GM12878 (cell line): ENCODE measurements around the gene SAPCD2. TPM values are rescaled to one million over a fixed set of nuclear protein-coding genes. Genes with fewer than 3 reads are reported as not detected.

Experiments
- ATAC-seq: fragments of 200-7000 bp; cut with Tn5 transposase; 3 replicates; pipeline ENCODE4 v1.9.1; 2020; ENCODE audit warnings: mild to moderate bottlenecking, moderate library complexity
- BruUV-seq: library from RNA; stranded (reverse); fragments of 400-500 nt; replicated peaks from 2 replicates; lab custom pipeline; 2021; lab: Mats Ljungman, UMichigan
- CTCF ChIA-PET: fragments of 300-600 bp; sonication (Branson Sonifier 250); formaldehyde crosslinking; extraction: SDS; loops from one replicate; lab custom pipeline; 2021; ENCODE audit warnings: inconsistent platforms; lab: Yijun Ruan, JAX
- POLR2A ChIA-PET: fragments of 350-600 bp; formaldehyde crosslinking; extraction: SDS; loops from one replicate; lab custom pipeline; 2021; ENCODE audit warnings: inconsistent platforms; lab: Charles Lee
- RAD21 ChIA-PET: fragments of 300-600 bp; sonication (Branson Sonifier 250); formaldehyde crosslinking; loops from one replicate; lab custom pipeline; 2023; ENCODE audit warnings: antibody characterized with exemption; ENCODE audit not compliant: unreplicated experiment; lab: Charles Lee
- SMC1A ChIA-PET: fragments of 300-600 bp; sonication (Branson Sonifier 250); formaldehyde crosslinking; loops from one replicate; lab custom pipeline; 2023; ENCODE audit not compliant: unreplicated experiment, uncharacterized antibody; lab: Charles Lee
- DNase-seq: peaks from one replicate; pipeline ENCODE4 v3.0.0-alpha.2; 2011; ENCODE audit warnings: low read depth, low spot score
- FAIRE-seq: peaks from 3 replicates; lab custom pipeline; 2011; peaks lifted over from hg19 to GRCh38; lab: Jason Lieb, UNC
- H2AFZ ChIP-seq: 2 replicates; pipeline ENCODE4 v1.6.0; 2011; ENCODE audit warnings: low read depth, low read length, control low read depth; ENCODE audit not compliant: control insufficient read depth
- H3K27ac ChIP-seq: 2 replicates; pipeline ENCODE4 v1.5.1; 2011; ENCODE audit warnings: control low read depth; ENCODE audit not compliant: control insufficient read depth, insufficient read depth
- H3K27me3 ChIP-seq, 2 experiments: replicated peaks in 1 of 2; 2 replicates each; pipeline versions ENCODE4 v1.6.0 to v1.6.1; 2011; ENCODE audit warnings: low read length in 1 of 2; ENCODE audit not compliant: control insufficient read depth in 2 of 2, insufficient read depth in 2 of 2
- H3K36me3 ChIP-seq, 2 experiments: 2 replicates each; pipeline ENCODE4 v1.5.1; 2011; ENCODE audit warnings: low read length in 1 of 2; ENCODE audit not compliant: control insufficient read depth in 2 of 2, insufficient read depth in 2 of 2
- H3K4me1 ChIP-seq: 2 replicates; pipeline ENCODE4 v1.6.1; 2011; ENCODE audit warnings: mild to moderate bottlenecking, low read length, moderate library complexity, mixed read lengths; ENCODE audit not compliant: control insufficient read depth, insufficient read depth
- H3K4me2 ChIP-seq: 2 replicates; pipeline ENCODE4 v1.6.0; 2011; ENCODE audit warnings: control low read depth; ENCODE audit not compliant: control insufficient read depth, insufficient read depth
- H3K4me3 ChIP-seq: fragments of 200-600 bp; sonication (generic); 2 replicates; pipeline ENCODE4 v1.5.1; 2016
- H3K79me2 ChIP-seq: 2 replicates; pipeline ENCODE4 v1.6.0; 2011; ENCODE audit warnings: low read length; ENCODE audit not compliant: control insufficient read depth, insufficient read depth
- H3K9ac ChIP-seq: 2 replicates; pipeline ENCODE4 v1.8.0; 2011; ENCODE audit warnings: low read length, control low read depth, mixed read lengths; ENCODE audit not compliant: control insufficient read depth, insufficient read depth
- H3K9me3 ChIP-seq: replicated peaks from 3 replicates; pipeline ENCODE4 v1.5.1; 2011; ENCODE audit warnings: mild to moderate bottlenecking, low read length; ENCODE audit not compliant: control insufficient read depth, insufficient read depth
- H4K20me1 ChIP-seq: 2 replicates; pipeline ENCODE4 v1.6.0; 2011; ENCODE audit not compliant: control insufficient read depth, insufficient read depth
- EED ChIP-seq: sonication (generic); IDR thresholded peaks from 2 replicates; pipeline ENCODE4 v1.6.1; 2016; ENCODE audit warnings: antibody characterized with exemption, low read depth
- SRF ChIP-seq, 2 experiments: IDR thresholded peaks; 2 replicates each; pipeline ENCODE4 v1.6.1; 2011; ENCODE audit warnings: low read depth in 2 of 2, low read length in 2 of 2, mild to moderate bottlenecking in 1 of 2, moderate library complexity in 1 of 2
- WGBS: methylation state at CpG from one replicate; pipeline ENCODE4 v1.1.6; 2016; ENCODE audit warnings: low lambda C conversion rate; ENCODE audit not compliant: insufficient replicate concordance, insufficient coverage; ENCODE audit errors: missing lambda C conversion rate; 5-methylcytosine and 5-hydroxymethylcytosine counted together
- in situ Hi-C: fragments of 300-500 bp; cut with MboI; formaldehyde crosslinking; loops from 9 replicates; pipeline ENCODE4 v1.14.3; 2018; ENCODE audit warnings: mixed read lengths
- intact Hi-C: fragments of 100-400 bp; cut with micrococcal nuclease; formaldehyde crosslinking; loops from one replicate; pipeline ENCODE4 v1.14.2; 2022; ENCODE audit not compliant: unreplicated experiment
- polyA plus RNA-seq, 11 experiments: library from polyadenylated mRNA; depleted of rRNA in 4 of 11; unstranded in 6 of 11; stranded (reverse) in 5 of 11; fragments of >200 nt; fragmentation: Nextera tagmentation in 4 of 11; fragmentation: Illumina TruSeq in 1 of 11; extraction: Ambion mirVana in 4 of 11; extraction: Trizol in 1 of 11; gene quantifications; 1 replicate in 1 of 11; 2 replicates in 10 of 11; pipeline versions ENCODE4 v1.2.1 to v1.2.3, GENCODE V29; 2011 to 2016; ENCODE audit warnings: inconsistent platforms in 2 of 11, missing spikeins in 2 of 11, low read depth in 1 of 11
- total RNA-seq, 4 experiments: library from RNA; depleted of rRNA in 3 of 4; stranded (reverse); fragments of >200 nt in 3 of 4; fragmentation: Illumina TruSeq in 1 of 4; extraction: Trizol in 1 of 4; gene quantifications; 2 replicates each; pipeline versions ENCODE4 v1.2.1 to v1.2.3, GENCODE V29; 2013 to 2021

SAPCD2 gene
- total and polyA plus RNA-seq, 10 of the 15 experiments (the other 5 are each of a cell fraction or from before 2014, with no cell fraction given) = 1.6 to 35.2 (median 7.2) TPM

DNA sequence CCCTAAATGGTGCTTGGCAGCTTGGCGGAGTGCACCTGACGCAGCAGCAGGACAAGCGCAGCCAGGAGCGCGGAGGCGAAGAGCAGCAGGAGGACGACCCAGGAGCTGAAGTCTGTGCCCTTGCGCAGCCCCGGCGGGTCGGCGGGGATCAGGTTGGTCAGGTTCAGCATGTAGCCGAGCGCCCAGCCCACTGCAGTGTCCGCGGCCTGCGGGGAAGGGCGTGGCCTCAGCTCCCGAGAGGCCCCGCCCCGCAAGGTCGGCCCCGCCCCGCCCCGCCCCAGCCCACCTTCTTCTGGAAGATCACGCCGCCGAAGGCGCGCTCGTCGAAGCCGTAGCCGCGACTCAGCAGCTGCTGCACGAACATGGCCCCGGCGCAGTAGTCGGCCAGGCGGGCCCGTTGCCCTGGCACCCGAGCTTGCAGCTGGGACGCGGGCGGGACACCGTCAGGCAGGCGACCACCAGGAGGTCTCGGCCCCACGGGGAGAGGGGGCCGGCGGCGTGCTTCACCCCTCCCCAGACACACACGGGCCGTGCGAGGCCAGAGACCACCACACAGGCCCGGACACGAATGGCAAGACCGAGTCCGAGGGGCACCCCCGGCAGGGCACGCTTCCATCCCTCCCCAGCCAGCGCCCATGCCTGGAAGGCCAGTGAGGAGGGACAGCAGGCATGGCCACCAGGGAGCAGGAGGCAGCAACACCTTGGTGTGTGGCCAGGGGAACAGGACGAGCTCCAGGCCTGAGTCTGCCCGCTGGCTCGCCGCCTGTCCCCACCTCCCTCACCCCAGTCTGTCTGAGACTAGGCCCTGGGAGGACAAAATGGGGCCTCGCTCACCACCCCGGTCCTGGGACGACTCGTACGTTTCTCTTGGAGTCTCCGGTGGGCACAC, 21.5 kb downstream of the SAPCD2 start:
- Histone ChIP-seq H3K4me3 (no peak overlapping the region), H3K27me3 (peaks cover 19% of the 10 kb centered on the region in 2 experiments; a peak in 3 of 4 replicates), H3K4me2 (no peak overlapping the region), H3K4me1 (no peaks in the 10 kb centered on the region), H4K20me1 (no peaks in the 10 kb centered on the region), H3K79me2 (no peaks in the 10 kb centered on the region), H3K36me3 (no peaks in the 10 kb centered on the region), H2AFZ (no peak overlapping the region), H3K27ac (no peak overlapping the region), H3K9ac (no peak overlapping the region), H3K9me3 (no peaks in the 10 kb centered on the region)
- TF ChIP-seq EED (no peak), SRF (IDR thresholded peaks at IDR 0.05; ENCODE audit: low read depth in 2 of 2, low read length in 2 of 2) (0 out of 4 replicates have a peak, but pooled peaks of 1 of the 2 experiments have one; percentile 11)
- 48% methylated on average over 40 of the region's 72 CpGs for WGBS
- in situ Hi-C loops = no loop called here
- ChIA-PET SMC1A (interaction anchor here (1.0 to 1.6 kb wide), 2 partner anchors 13 to 261 kb away, joined by 3 read pairs; no protein-coding TSS in a partner anchor), CTCF (interaction anchor here (1.0 to 4.7 kb wide), 8 partner anchors 13 to 286 kb away, joined by 3 to 81 read pairs (median 4); partner anchors contain the start of genes MAN1B1 and SAPCD2), POLR2A (interaction anchor here (1.1 kb wide), 1 partner anchor 149 kb away, joined by 3 read pairs; no protein-coding TSS in a partner anchor), RAD21 (interaction anchor here (0.8 to 2.0 kb wide), 2 partner anchors 15 to 19 kb away, joined by 3 to 6 read pairs; no protein-coding TSS in a partner anchor)
- intact Hi-C loops = loop anchor here (1.0 to 10.0 kb wide), 2 partner anchors 15 to 176 kb away; partner anchors contain the start of genes CYSRT1, RNF208 and RNF224
- BruUV-seq = no TSS peak
- FAIRE-seq (no peak), DNase-seq (no peak), ATAC-seq (no peak)
